ENCODE results near the gene SMPD1.
"Not testable (repeated sequence)": the region's sequence is repeated elsewhere in the genome, so short reads cannot be mapped to it uniquely, and the experiment has no call there.

SMPD1 gene

DNA sequence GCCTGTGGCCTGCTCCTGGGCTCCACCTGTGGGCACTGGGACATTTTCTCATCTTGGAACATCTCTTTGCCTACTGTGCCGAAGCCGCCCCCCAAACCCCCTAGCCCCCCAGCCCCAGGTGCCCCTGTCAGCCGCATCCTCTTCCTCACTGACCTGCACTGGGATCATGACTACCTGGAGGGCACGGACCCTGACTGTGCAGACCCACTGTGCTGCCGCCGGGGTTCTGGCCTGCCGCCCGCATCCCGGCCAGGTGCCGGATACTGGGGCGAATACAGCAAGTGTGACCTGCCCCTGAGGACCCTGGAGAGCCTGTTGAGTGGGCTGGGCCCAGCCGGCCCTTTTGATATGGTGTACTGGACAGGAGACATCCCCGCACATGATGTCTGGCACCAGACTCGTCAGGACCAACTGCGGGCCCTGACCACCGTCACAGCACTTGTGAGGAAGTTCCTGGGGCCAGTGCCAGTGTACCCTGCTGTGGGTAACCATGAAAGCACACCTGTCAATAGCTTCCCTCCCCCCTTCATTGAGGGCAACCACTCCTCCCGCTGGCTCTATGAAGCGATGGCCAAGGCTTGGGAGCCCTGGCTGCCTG is 1.4 kb downstream of the SMPD1 start:
- H3K27me3 ChIP-seq (replicated peaks), result no peaks in the 10 kb centered on the region
- H3K4me3 ChIP-seq (ENCODE audit: low read depth, low read length), result peak overlapping the region; percentile 81
- in situ Hi-C loops (cut with HindIII; ENCODE audit: low pct_ligation_motif_present, low sequenced_read_pairs), result no loop called here
- H3K27ac ChIP-seq, result no peak overlapping the region
- no peak for DNase-seq
- H3K36me3 ChIP-seq (replicated peaks), result no peaks in the 10 kb centered on the region
- TF ChIP-seq, protein P1, sequence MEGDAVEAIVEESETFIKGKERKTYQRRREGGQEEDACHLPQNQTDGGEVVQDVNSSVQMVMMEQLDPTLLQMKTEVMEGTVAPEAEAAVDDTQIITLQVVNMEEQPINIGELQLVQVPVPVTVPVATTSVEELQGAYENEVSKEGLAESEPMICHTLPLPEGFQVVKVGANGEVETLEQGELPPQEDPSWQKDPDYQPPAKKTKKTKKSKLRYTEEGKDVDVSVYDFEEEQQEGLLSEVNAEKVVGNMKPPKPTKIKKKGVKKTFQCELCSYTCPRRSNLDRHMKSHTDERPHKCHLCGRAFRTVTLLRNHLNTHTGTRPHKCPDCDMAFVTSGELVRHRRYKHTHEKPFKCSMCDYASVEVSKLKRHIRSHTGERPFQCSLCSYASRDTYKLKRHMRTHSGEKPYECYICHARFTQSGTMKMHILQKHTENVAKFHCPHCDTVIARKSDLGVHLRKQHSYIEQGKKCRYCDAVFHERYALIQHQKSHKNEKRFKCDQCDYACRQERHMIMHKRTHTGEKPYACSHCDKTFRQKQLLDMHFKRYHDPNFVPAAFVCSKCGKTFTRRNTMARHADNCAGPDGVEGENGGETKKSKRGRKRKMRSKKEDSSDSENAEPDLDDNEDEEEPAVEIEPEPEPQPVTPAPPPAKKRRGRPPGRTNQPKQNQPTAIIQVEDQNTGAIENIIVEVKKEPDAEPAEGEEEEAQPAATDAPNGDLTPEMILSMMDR (IDR thresholded peaks at IDR 0.05; ENCODE audit: low read depth, low read length, missing control alignments), result no peak

DNA sequence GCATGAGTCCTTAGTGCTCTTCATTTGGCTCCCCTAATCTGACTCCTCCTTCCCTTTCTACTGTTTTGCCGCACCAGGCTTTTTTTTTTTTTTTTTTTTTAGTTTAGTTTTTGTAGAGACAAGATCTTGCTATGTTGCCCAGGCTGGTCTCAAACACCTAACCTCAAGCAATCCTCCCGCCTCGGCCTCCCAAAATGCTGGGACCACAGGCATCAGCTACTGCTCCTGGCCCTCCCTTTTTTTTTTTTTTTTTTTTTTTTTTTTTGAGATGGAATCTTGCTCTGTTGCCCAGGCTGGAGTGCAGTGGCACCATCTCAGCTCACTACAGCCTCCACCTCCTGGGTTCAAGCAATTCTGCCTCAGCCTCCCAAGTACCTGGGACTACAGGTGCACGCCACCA is 2.0 kb downstream of the SMPD1 start:
- H3K27ac ChIP-seq; DNase-seq; H3K27me3 ChIP-seq (replicated peaks); H3K36me3 ChIP-seq (replicated peaks); H3K4me3 ChIP-seq (ENCODE audit: low read depth, low read length); in situ Hi-C loops (cut with HindIII; ENCODE audit: low pct_ligation_motif_present, low sequenced_read_pairs): not testable (repeated sequence)

DNA sequence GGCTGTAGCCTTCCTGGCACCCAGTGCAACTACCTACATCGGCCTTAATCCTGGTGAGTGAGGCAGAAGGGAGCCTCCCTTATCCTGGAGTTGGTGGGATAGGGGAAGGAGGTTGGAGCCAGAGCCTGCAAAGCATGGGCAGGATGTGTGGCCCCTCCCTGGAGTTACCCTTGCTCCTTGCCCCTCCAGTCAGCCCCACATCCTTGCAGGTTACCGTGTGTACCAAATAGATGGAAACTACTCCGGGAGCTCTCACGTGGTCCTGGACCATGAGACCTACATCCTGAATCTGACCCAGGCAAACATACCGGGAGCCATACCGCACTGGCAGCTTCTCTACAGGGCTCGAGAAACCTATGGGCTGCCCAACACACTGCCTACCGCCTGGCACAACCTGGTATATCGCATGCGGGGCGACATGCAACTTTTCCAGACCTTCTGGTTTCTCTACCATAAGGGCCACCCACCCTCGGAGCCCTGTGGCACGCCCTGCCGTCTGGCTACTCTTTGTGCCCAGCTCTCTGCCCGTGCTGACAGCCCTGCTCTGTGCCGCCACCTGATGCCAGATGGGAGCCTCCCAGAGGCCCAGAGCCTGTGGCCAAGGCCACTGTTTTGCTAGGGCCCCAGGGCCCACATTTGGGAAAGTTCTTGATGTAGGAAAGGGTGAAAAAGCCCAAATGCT is 3.9 kb downstream of the SMPD1 start:
- no peak overlapping the region for H3K4me3 ChIP-seq (ENCODE audit: low read depth, low read length)
- TF ChIP-seq, protein P1 (IDR thresholded peaks at IDR 0.05; ENCODE audit: low read depth, low read length, missing control alignments), result no peak
- no peaks in the 10 kb centered on the region for H3K36me3 ChIP-seq (replicated peaks)
- H3K27me3 ChIP-seq (replicated peaks), result no peaks in the 10 kb centered on the region
- no peak overlapping the region for H3K27ac ChIP-seq
- in situ Hi-C loops (cut with HindIII; ENCODE audit: low pct_ligation_motif_present, low sequenced_read_pairs), result no loop called here
- no peak for DNase-seq

DNA sequence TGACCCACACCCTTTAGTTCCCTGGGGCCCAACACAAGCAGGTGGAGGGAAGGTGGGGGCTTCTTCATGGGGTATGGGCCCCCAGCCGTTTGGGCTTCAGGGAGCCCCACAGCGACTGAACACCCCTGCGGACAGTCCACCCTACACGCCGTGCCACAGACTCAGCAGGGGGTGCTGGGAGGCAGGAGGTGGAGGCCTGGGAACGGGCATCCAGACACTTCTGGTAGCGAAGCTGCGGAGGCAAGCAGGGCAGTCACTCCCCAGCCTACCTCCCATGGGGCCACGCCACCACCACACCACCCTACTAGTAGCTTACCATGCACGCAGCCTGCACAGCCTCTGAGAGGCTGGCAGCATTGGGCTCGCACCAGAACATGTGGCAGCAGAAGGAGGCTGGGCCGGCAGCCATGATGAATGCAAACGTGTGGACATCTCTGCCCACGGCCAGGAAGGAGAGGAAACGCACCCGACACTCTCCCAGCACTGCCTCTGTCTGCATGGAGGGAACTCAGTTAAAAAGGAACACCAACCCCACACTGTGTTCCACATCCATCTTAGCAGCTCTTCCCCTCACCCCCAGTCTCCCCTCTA is 5.3 kb downstream of the SMPD1 start:
- no peaks in the 10 kb centered on the region for H3K27me3 ChIP-seq (replicated peaks)
- in situ Hi-C loops (cut with HindIII; ENCODE audit: low pct_ligation_motif_present, low sequenced_read_pairs), result no loop called here
- no peaks in the 10 kb centered on the region for H3K36me3 ChIP-seq (replicated peaks)
- no peak overlapping the region for H3K27ac ChIP-seq
- H3K4me3 ChIP-seq (ENCODE audit: low read depth, low read length), result no peak overlapping the region
- no peak for DNase-seq
- TF ChIP-seq, protein P1 (IDR thresholded peaks at IDR 0.05; ENCODE audit: low read depth, low read length, missing control alignments), result no peak

DNA sequence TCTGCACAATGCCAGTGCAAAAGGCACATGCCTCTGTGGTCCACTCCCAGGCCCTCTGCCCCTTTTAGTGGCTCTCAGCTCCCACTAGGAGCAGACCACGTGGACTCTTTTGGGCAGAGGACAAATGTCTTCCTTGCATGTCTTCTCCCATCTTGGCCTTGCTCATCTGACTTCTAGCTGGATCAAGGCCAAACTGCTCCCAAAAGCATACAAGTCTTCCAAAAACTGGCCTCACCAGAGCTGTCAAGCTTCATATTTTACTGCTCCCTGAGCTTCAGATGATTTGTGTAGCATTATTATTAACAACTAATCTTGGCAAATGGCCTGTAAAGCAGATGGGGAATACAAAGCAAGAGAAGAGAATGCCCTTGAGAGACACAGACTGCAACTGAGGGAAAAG is 6.9 kb downstream of the SMPD1 start:
- TF ChIP-seq, protein P1 (IDR thresholded peaks at IDR 0.05; ENCODE audit: low read depth, low read length, missing control alignments), result no peak
- in situ Hi-C loops (cut with HindIII; ENCODE audit: low pct_ligation_motif_present, low sequenced_read_pairs), result no loop called here
- DNase-seq, result no peak
- Histone ChIP-seq H3K36me3 (replicated peaks) (peaks cover 2% of the 10 kb centered on the region), H3K27me3 (replicated peaks) (no peaks in the 10 kb centered on the region), H3K27ac (no peak overlapping the region), H3K4me3 (ENCODE audit: low read depth, low read length) (no peak overlapping the region)

DNA sequence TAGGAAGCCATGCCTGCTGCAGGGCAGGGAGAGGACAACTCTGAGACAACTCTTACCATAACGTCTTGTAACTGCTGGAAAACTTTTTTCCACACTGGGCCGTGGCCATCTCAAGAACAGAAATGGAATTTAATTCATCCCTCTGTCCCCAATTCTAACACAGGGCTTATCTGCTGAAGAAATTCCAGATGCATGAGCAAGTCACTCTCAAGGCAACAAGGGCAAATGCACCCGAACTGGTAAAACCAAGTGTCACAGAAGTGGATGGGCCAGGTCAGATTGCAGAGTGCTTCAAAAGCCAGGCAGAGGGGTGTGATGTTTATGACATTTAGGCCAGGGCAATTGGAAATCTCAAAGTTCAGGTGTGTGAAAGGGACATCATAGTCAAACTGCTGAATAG is 7.4 kb downstream of the SMPD1 start:
- TF ChIP-seq, protein P1 (IDR thresholded peaks at IDR 0.05; ENCODE audit: low read depth, low read length, missing control alignments), result no peak
- H3K27me3 ChIP-seq (replicated peaks), result no peaks in the 10 kb centered on the region
- H3K36me3 ChIP-seq (replicated peaks), result peaks cover 2% of the 10 kb centered on the region
- DNase-seq, result peak; percentile 38
- in situ Hi-C loops (cut with HindIII; ENCODE audit: low pct_ligation_motif_present, low sequenced_read_pairs), result no loop called here
- no peak overlapping the region for H3K4me3 ChIP-seq (ENCODE audit: low read depth, low read length)
- H3K27ac ChIP-seq, result no peak overlapping the region
